HG03103 (cell line): ENCODE data around the gene PDAP1.
A peak's percentile ranks its signal among the peaks of the same experiment; 100 is the strongest.
"Not testable (repeated sequence)": the region's sequence is repeated elsewhere in the genome, so short reads cannot be mapped to it uniquely, and the experiment has no call there.

Source experiments
- ATAC-seq: cut with Tn5 transposase; IDR thresholded peaks from one replicate; pipeline ENCODE4 v1.9.1; 2021; ENCODE audit warnings: low read depth; ENCODE audit not compliant: unreplicated experiment

Gene PDAP1

GRCh38 chr7:99397297-99397983 lies 11.0 kb downstream of the PDAP1 start:
- no peak for ATAC-seq

- no peak for ATAC-seq
These were observed 11.7 kb downstream of the PDAP1 start for GRCh38 chr7:99396418-99397296.

GRCh38 chr7:99395616-99396327 lies 12.6 kb downstream of the PDAP1 start:
- ATAC-seq: no peak

- ATAC-seq: no peak
These were observed 14.3 kb downstream of the PDAP1 start for GRCh38 chr7:99394188-99394502.

GRCh38 chr7:99393355-99394187 lies 14.8 kb downstream of the PDAP1 start:
- no peak for ATAC-seq

- ATAC-seq: peak; percentile 60
These were observed 15.6 kb downstream of the PDAP1 start for GRCh38 chr7:99392659-99393354.

- ATAC-seq: no peak
These were observed 16.4 kb downstream of the PDAP1 start for GRCh38 chr7:99392046-99392445.

- ATAC-seq: no peak
These were observed 17.3 kb downstream of the PDAP1 start for GRCh38 chr7:99390941-99391602.

- ATAC-seq: no peak
These were observed 18.6 kb downstream of the PDAP1 start for GRCh38 chr7:99389772-99390171.

GRCh38 chr7:99387912-99388311 lies 20.5 kb downstream of the PDAP1 start:
- ATAC-seq: no peak

- ATAC-seq: not testable (repeated sequence)
These were observed 21.2 kb downstream of the PDAP1 start for GRCh38 chr7:99387239-99387635.

GRCh38 chr7:99386584-99387238 lies 21.7 kb downstream of the PDAP1 start:
- ATAC-seq: no peak

GRCh38 chr7:99385564-99385963 lies 22.8 kb downstream of the PDAP1 start:
- ATAC-seq: no peak

- no peak for ATAC-seq
These were observed 23.9 kb downstream of the PDAP1 start for GRCh38 chr7:99384523-99384922.

GRCh38 chr7:99383791-99384370 lies 24.5 kb downstream of the PDAP1 start:
- no peak for ATAC-seq

GRCh38 chr7:99383203-99383602 lies 25.2 kb downstream of the PDAP1 start:
- no peak for ATAC-seq

- ATAC-seq: no peak
These were observed 26.7 kb downstream of the PDAP1 start for GRCh38 chr7:99381664-99382075.

GRCh38 chr7:99380823-99381663 lies 27.4 kb downstream of the PDAP1 start:
- ATAC-seq: peak; percentile 65
